ENCODE results near the gene SNHG17. TPM values are rescaled to one million over a fixed set of nuclear protein-coding genes. Genes with fewer than 3 reads are reported as not detected.

The SNHG17 gene
- total RNA-seq, 1 experiment from 2014 or later = 41.5 TPM

DNA sequence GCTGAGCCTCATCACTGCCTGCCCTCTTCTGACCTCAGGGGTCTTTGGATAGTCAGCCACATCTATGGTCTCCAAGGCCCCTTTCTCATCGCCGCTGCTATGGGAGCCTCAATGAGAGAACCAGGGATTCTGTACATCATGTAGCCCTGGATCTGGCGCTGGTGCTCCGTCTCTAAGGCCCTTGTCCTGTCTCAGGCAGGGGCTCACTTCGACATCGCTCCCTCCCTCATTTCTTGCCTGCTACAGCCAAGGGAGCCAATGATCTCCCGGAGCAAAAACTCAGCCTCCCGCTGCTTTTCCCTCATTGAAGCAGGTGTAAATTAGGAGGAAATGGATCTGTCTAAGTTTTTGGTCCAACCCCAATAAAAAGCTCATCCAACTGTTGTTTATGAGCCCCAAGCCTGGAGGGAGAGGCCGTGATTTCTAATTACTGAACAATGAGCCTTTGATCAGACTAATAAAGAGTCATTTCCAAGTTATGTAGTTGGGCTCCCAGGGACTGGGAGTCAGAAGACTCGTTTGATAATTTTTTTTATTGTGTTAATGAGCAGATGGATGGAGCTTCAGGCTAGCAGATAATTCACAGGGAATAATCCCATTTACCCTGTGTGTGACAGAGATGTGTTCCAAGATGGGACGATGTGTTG, 58.0 kb downstream of the SNHG17 start:
- Histone ChIP-seq H3K4me2 (no peak overlapping the region), H3K27ac (no peak overlapping the region), H3K4me3 (no peak overlapping the region), H3K79me2 (ENCODE audit: low read depth) (no peaks in the 10 kb centered on the region), H3K36me3 (ENCODE audit: low read depth) (no peaks in the 10 kb centered on the region), H2AFZ (no peak overlapping the region), H3K4me1 (replicated peaks; ENCODE audit: insufficient read depth) (no peaks in the 10 kb centered on the region), H3K9me3 (ENCODE audit: insufficient read depth, low read depth) (0 out of 2 replicates have a peak, but pooled peaks cover under 1% of the 10 kb centered on the region), H3K27me3 (ENCODE audit: insufficient read depth, low read depth) (peaks cover 19% of the 10 kb centered on the region), H3K9me2 (ENCODE audit: insufficient read depth) (no peaks in the 10 kb centered on the region), H3F3A (ENCODE audit: insufficient read depth, low read depth) (no peaks in the 10 kb centered on the region), H4K20me1 (ENCODE audit: insufficient read depth) (no peaks in the 10 kb centered on the region)
- BruUV-seq (replicated peaks) = no TSS peak
- intact Hi-C loops (cut with micrococcal nuclease; ENCODE audit: unreplicated experiment) = no loop called here
- no peak for TF ChIP-seq EZH2 (IDR thresholded peaks at IDR 0.05; ENCODE audit: low read depth)
- TF ChIP-seq, protein P1, sequence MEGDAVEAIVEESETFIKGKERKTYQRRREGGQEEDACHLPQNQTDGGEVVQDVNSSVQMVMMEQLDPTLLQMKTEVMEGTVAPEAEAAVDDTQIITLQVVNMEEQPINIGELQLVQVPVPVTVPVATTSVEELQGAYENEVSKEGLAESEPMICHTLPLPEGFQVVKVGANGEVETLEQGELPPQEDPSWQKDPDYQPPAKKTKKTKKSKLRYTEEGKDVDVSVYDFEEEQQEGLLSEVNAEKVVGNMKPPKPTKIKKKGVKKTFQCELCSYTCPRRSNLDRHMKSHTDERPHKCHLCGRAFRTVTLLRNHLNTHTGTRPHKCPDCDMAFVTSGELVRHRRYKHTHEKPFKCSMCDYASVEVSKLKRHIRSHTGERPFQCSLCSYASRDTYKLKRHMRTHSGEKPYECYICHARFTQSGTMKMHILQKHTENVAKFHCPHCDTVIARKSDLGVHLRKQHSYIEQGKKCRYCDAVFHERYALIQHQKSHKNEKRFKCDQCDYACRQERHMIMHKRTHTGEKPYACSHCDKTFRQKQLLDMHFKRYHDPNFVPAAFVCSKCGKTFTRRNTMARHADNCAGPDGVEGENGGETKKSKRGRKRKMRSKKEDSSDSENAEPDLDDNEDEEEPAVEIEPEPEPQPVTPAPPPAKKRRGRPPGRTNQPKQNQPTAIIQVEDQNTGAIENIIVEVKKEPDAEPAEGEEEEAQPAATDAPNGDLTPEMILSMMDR (conservative IDR thresholded peaks at IDR 0.05) = no peak
- POLR2A ChIA-PET (ENCODE audit: unreplicated experiment) = no interaction called here
- DNase-seq = no peak
- CTCF ChIA-PET = no interaction called here

DNA sequence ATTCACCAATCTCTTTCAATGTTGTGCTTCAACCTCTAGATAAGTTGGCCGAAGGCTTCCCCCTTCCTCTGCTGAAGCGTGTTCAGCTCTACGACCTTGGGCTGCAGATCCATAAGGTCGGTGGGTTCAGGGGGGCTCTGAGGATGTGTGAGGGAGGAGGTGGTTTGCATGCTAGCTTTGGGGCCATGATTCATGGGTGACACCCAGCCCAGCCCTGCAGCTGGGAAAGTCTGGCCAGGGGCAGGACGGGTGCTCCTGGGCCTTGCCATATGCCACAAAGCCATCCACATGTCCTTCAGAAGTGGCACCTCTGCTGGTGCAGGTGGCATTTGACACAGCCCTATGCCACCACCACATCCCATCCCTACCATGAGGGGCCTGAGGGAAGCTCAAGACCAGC, 61.2 kb downstream of the SNHG17 start:
- ChIA-PET POLR2A (ENCODE audit: unreplicated experiment) (no interaction called here), CTCF (no interaction called here)
- no peak for DNase-seq
- H3K36me3 ChIP-seq (ENCODE audit: low read depth) = no peaks in the 10 kb centered on the region
- no peaks in the 10 kb centered on the region for H3K9me2 ChIP-seq (ENCODE audit: insufficient read depth)
- no peak overlapping the region for H3K4me2 ChIP-seq
- H3K27ac ChIP-seq = no peak overlapping the region
- no TSS peak for BruUV-seq (replicated peaks)
- no peaks in the 10 kb centered on the region for H3K79me2 ChIP-seq (ENCODE audit: low read depth)
- H3K27me3 ChIP-seq (ENCODE audit: insufficient read depth, low read depth) = peaks cover 44% of the 10 kb centered on the region
- no peak overlapping the region for H2AFZ ChIP-seq
- no peak overlapping the region for H3K4me3 ChIP-seq
- H4K20me1 ChIP-seq (ENCODE audit: insufficient read depth) = no peaks in the 10 kb centered on the region
- H3K4me1 ChIP-seq (replicated peaks; ENCODE audit: insufficient read depth) = no peaks in the 10 kb centered on the region
- no peaks in the 10 kb centered on the region for H3K9me3 ChIP-seq (ENCODE audit: insufficient read depth, low read depth)
- TF ChIP-seq, protein P1 (conservative IDR thresholded peaks at IDR 0.05) = no peak
- TF ChIP-seq EZH2 (IDR thresholded peaks at IDR 0.05; ENCODE audit: low read depth) = no peak
- no peaks in the 10 kb centered on the region for H3F3A ChIP-seq (ENCODE audit: insufficient read depth, low read depth)
- intact Hi-C loops (cut with micrococcal nuclease; ENCODE audit: unreplicated experiment) = no loop called here

DNA sequence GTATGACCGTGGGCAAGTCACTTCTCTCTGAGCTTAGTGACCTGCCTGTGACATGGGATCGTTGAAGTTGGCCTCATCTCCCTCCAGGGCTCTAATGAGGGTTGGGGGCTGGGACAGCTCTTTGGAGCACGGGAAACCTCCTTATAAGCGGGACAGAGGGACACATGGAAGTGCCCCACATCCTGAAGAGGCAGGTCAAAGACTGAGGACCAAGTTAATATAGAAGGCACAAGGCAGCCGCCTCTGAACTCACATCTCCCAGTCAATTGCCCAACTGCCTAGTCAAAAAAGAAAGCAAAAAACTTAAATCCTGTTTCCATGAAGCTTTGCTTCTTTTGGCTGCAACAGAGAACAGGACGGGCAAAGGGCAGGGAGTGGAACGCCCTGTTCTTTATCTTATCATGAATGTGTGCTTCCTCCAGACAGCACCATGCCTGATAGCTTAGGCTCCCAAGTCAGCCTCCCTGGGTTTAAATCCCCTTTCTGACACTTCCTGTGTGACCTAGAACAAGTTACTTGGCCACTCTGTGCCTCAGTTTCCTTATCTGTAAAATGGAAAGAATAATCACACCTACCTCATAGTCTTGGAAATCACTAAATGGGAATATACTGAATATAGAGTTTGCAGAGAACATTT, 61.8 kb downstream of the SNHG17 start:
- H3K36me3 ChIP-seq (ENCODE audit: low read depth) = no peaks in the 10 kb centered on the region
- TF ChIP-seq, protein P1 (conservative IDR thresholded peaks at IDR 0.05) = no peak
- no peak for TF ChIP-seq EZH2 (IDR thresholded peaks at IDR 0.05; ENCODE audit: low read depth)
- POLR2A ChIA-PET (ENCODE audit: unreplicated experiment) = no interaction called here
- no TSS peak for BruUV-seq (replicated peaks)
- no peaks in the 10 kb centered on the region for H3K79me2 ChIP-seq (ENCODE audit: low read depth)
- H3F3A ChIP-seq (ENCODE audit: insufficient read depth, low read depth) = no peaks in the 10 kb centered on the region
- H3K4me3 ChIP-seq = no peak overlapping the region
- H3K27ac ChIP-seq = no peak overlapping the region
- DNase-seq = no peak
- CTCF ChIA-PET = no interaction called here
- H3K9me3 ChIP-seq (ENCODE audit: insufficient read depth, low read depth) = no peaks in the 10 kb centered on the region
- peaks cover 44% of the 10 kb centered on the region for H3K27me3 ChIP-seq (ENCODE audit: insufficient read depth, low read depth)
- H2AFZ ChIP-seq = no peak overlapping the region
- intact Hi-C loops (cut with micrococcal nuclease; ENCODE audit: unreplicated experiment) = no loop called here
- no peaks in the 10 kb centered on the region for H3K9me2 ChIP-seq (ENCODE audit: insufficient read depth)
- H3K4me2 ChIP-seq = no peak overlapping the region
- no peaks in the 10 kb centered on the region for H4K20me1 ChIP-seq (ENCODE audit: insufficient read depth)
- H3K4me1 ChIP-seq (replicated peaks; ENCODE audit: insufficient read depth) = no peaks in the 10 kb centered on the region

All from PC-9 (cell line).